Activated naive CD8-positive, alpha-beta T cell treated with anti-CD3 and anti-CD28 coated beads, Interleukin-2, amount 50 U/mL, for 24 hours (primary cell): ENCODE data around the gene HES6.

Source experiments
- ATAC-seq: fragments of 150-1000 bp; cut with Tn5 transposase; one replicate; pipeline ENCODE4 v1.10.0; 2021
- DNase-seq: peaks from one replicate; pipeline ENCODE4 v3.0.0; 2021
- H3K27ac Mint-ChIP-seq: one replicate; pipeline ENCODE4 v1.8.0; 2021; ENCODE audit warnings: mild to moderate bottlenecking, mixed read lengths
- H3K27me3 Mint-ChIP-seq: one replicate; pipeline ENCODE4 v1.8.0; 2021; ENCODE audit warnings: mixed read lengths
- H3K36me3 Mint-ChIP-seq: one replicate; pipeline ENCODE4 v1.8.0; 2021; ENCODE audit warnings: low read depth, mixed read lengths
- H3K4me1 Mint-ChIP-seq: one replicate; pipeline ENCODE4 v1.8.0; 2021; ENCODE audit warnings: mixed read lengths
- H3K4me3 Mint-ChIP-seq: one replicate; pipeline ENCODE4 v1.8.0; 2021; ENCODE audit warnings: mild to moderate bottlenecking, moderate library complexity, mixed read lengths
- H3K9me3 Mint-ChIP-seq: one replicate; pipeline ENCODE4 v1.8.0; 2021; ENCODE audit warnings: mixed read lengths

HES6 gene

GRCh38 chr2:238238766-238239542, 884 bp downstream of the HES6 start:
- H3K27me3 Mint-ChIP-seq = peaks cover 45% of the 10 kb centered on the region
- peak overlapping the region; percentile 26 for H3K4me3 Mint-ChIP-seq
- no peak for ATAC-seq
- no peak overlapping the region for H3K27ac Mint-ChIP-seq
- H3K4me1 Mint-ChIP-seq = peaks cover 17% of the 10 kb centered on the region
- H3K9me3 Mint-ChIP-seq = no peaks in the 10 kb centered on the region
- no peaks in the 10 kb centered on the region for H3K36me3 Mint-ChIP-seq
- DNase-seq = peak; percentile 36

- Mint-ChIP-seq H3K4me3 (peak overlapping the region; percentile 40), H3K9me3 (no peaks in the 10 kb centered on the region), H3K27ac (no peak overlapping the region), H3K27me3 (peaks cover 46% of the 10 kb centered on the region), H3K36me3 (no peaks in the 10 kb centered on the region), H3K4me1 (peaks cover 20% of the 10 kb centered on the region)
- DNase-seq (no peak), ATAC-seq (no peak)
Measured at GRCh38 chr2:238238311-238238765, 1.5 kb downstream of the HES6 start.

GRCh38 chr2:238237431-238238135, 2.3 kb downstream of the HES6 start:
- Mint-ChIP-seq H3K4me1 (peaks cover 20% of the 10 kb centered on the region), H3K4me3 (peak overlapping the region; percentile 40), H3K36me3 (no peaks in the 10 kb centered on the region), H3K9me3 (no peaks in the 10 kb centered on the region), H3K27me3 (peaks cover 46% of the 10 kb centered on the region), H3K27ac (no peak overlapping the region)
- ATAC-seq = no peak
- no peak for DNase-seq

- H3K27ac Mint-ChIP-seq = no peak overlapping the region
- no peak for DNase-seq
- no peak for ATAC-seq
- peaks cover 25% of the 10 kb centered on the region for H3K4me1 Mint-ChIP-seq
- no peaks in the 10 kb centered on the region for H3K36me3 Mint-ChIP-seq
- peaks cover 43% of the 10 kb centered on the region for H3K27me3 Mint-ChIP-seq
- no peaks in the 10 kb centered on the region for H3K9me3 Mint-ChIP-seq
- H3K4me3 Mint-ChIP-seq = no peak overlapping the region
Measured at GRCh38 chr2:238236571-238236970, 3.3 kb downstream of the HES6 start.

- no peak overlapping the region for H3K27ac Mint-ChIP-seq
- no peaks in the 10 kb centered on the region for H3K9me3 Mint-ChIP-seq
- H3K27me3 Mint-ChIP-seq = peaks cover 38% of the 10 kb centered on the region
- H3K36me3 Mint-ChIP-seq = no peaks in the 10 kb centered on the region
- no peak overlapping the region for H3K4me3 Mint-ChIP-seq
- H3K4me1 Mint-ChIP-seq = peaks cover 28% of the 10 kb centered on the region
- ATAC-seq (no peak), DNase-seq (no peak)
Measured at GRCh38 chr2:238235856-238236255, 4.0 kb downstream of the HES6 start.

GRCh38 chr2:238235331-238235732, 4.5 kb downstream of the HES6 start:
- ATAC-seq (no peak), DNase-seq (no peak)
- Mint-ChIP-seq H3K36me3 (peaks cover 4% of the 10 kb centered on the region), H3K27me3 (peaks cover 38% of the 10 kb centered on the region), H3K27ac (no peak overlapping the region), H3K9me3 (no peaks in the 10 kb centered on the region), H3K4me1 (peaks cover 33% of the 10 kb centered on the region), H3K4me3 (peak overlapping the region; percentile 31)

GRCh38 chr2:238233625-238234024, 6.2 kb downstream of the HES6 start:
- ATAC-seq (no peak), DNase-seq (no peak)
- Mint-ChIP-seq H3K36me3 (peaks cover 6% of the 10 kb centered on the region), H3K4me1 (peaks cover 38% of the 10 kb centered on the region), H3K4me3 (no peak overlapping the region), H3K27ac (no peak overlapping the region), H3K9me3 (no peaks in the 10 kb centered on the region), H3K27me3 (peaks cover 36% of the 10 kb centered on the region)

- peaks cover 6% of the 10 kb centered on the region for H3K36me3 Mint-ChIP-seq
- DNase-seq = no peak
Measured at GRCh38 chr2:238231809-238232208, 8.0 kb downstream of the HES6 start.

GRCh38 chr2:238231251-238231793, 8.5 kb downstream of the HES6 start:
- DNase-seq = peak; percentile 77
- H3K4me3 Mint-ChIP-seq = peak overlapping the region; percentile 82
- peak; percentile 77 for ATAC-seq
- H3K4me1 Mint-ChIP-seq = peaks cover 32% of the 10 kb centered on the region
- H3K9me3 Mint-ChIP-seq = no peaks in the 10 kb centered on the region
- H3K27ac Mint-ChIP-seq = peak overlapping the region; percentile 61
- H3K27me3 Mint-ChIP-seq = peaks cover 22% of the 10 kb centered on the region
- peaks cover 6% of the 10 kb centered on the region for H3K36me3 Mint-ChIP-seq

More at GRCh38 chr2:238231809-238232208, 8.0 kb downstream of the HES6 start:
- Mint-ChIP-seq H3K4me3 (peak overlapping the region; percentile 82), H3K9me3 (no peaks in the 10 kb centered on the region), H3K27me3 (peaks cover 24% of the 10 kb centered on the region), H3K27ac (peak overlapping the region; percentile 6), H3K4me1 (peaks cover 32% of the 10 kb centered on the region)
- ATAC-seq = no peak

- Mint-ChIP-seq H3K4me1 (peaks cover 32% of the 10 kb centered on the region), H3K4me3 (peak overlapping the region; percentile 82), H3K27ac (peak overlapping the region; percentile 18), H3K9me3 (no peaks in the 10 kb centered on the region), H3K27me3 (peaks cover 15% of the 10 kb centered on the region), H3K36me3 (peaks cover 6% of the 10 kb centered on the region)
- DNase-seq (no peak), ATAC-seq (no peak)
Measured at GRCh38 chr2:238230699-238231098, 9.1 kb downstream of the HES6 start.

- H3K27me3 Mint-ChIP-seq = peaks cover 3% of the 10 kb centered on the region
- DNase-seq (no peak), ATAC-seq (no peak)
- no peak overlapping the region for H3K27ac Mint-ChIP-seq
- H3K4me3 Mint-ChIP-seq = no peak overlapping the region
- peaks cover 23% of the 10 kb centered on the region for H3K4me1 Mint-ChIP-seq
- H3K9me3 Mint-ChIP-seq = no peaks in the 10 kb centered on the region
- H3K36me3 Mint-ChIP-seq = peaks cover 6% of the 10 kb centered on the region
Measured at GRCh38 chr2:238228700-238229099, 11.1 kb downstream of the HES6 start.

- Mint-ChIP-seq H3K27ac (no peak overlapping the region), H3K9me3 (no peaks in the 10 kb centered on the region), H3K36me3 (peaks cover 6% of the 10 kb centered on the region), H3K27me3 (peaks cover 3% of the 10 kb centered on the region), H3K4me3 (no peak overlapping the region), H3K4me1 (peaks cover 19% of the 10 kb centered on the region)
- ATAC-seq (no peak), DNase-seq (no peak)
Measured at GRCh38 chr2:238227587-238228032, 12.2 kb downstream of the HES6 start.

- no peak overlapping the region for H3K27ac Mint-ChIP-seq
- H3K4me1 Mint-ChIP-seq = peaks cover 16% of the 10 kb centered on the region
- H3K9me3 Mint-ChIP-seq = no peaks in the 10 kb centered on the region
- H3K4me3 Mint-ChIP-seq = no peak overlapping the region
- H3K27me3 Mint-ChIP-seq = no peaks in the 10 kb centered on the region
- ATAC-seq (no peak), DNase-seq (no peak)
- peaks cover 6% of the 10 kb centered on the region for H3K36me3 Mint-ChIP-seq
Measured at GRCh38 chr2:238226698-238227586, 12.9 kb downstream of the HES6 start.
